Coronary artery (tissue), 2 donors: ENCODE data around the gene MAPK8IP1.

Source experiments
- DNase-seq: peaks from one replicate; pipeline ENCODE4 v3.0.0-alpha.2; 2017; ENCODE audit warnings: low spot score
- H3K27ac ChIP-seq, 2 donors: fragments of 200-600 bp; sonication (generic); one replicate each; pipeline ENCODE4 v1.5.1; 2016 to 2019
- H3K4me3 ChIP-seq: fragments of 200-600 bp; sonication (generic); 2 replicates; pipeline ENCODE4 v1.5.1; 2016; ENCODE audit warnings: mild to moderate bottlenecking, moderate library complexity
- CTCF ChIP-seq: fragments of 200-600 bp; sonication (generic); IDR thresholded peaks from one replicate; pipeline ENCODE4 v1.5.1; 2019; ENCODE audit warnings: antibody characterized with exemption

The MAPK8IP1 gene

GRCh38 chr11:45859661-45860140 is 25.8 kb upstream of the MAPK8IP1 start:
- peak overlapping the region; percentile 27 for H3K4me3 ChIP-seq
- TF ChIP-seq CTCF: no peak
- peak overlapping the region; percentile 75 to 88 for H3K27ac ChIP-seq
- peak; percentile 95 for DNase-seq

- Histone ChIP-seq H3K27ac (peak overlapping the region; percentile 75 to 88), H3K4me3 (no peak overlapping the region)
- no peak for TF ChIP-seq CTCF
- no peak for DNase-seq
Measured at GRCh38 chr11:45860348-45860747, 25.1 kb upstream of the MAPK8IP1 start.

GRCh38 chr11:45860764-45861510 is 24.5 kb upstream of the MAPK8IP1 start:
- DNase-seq: no peak

GRCh38 chr11:45864041-45864440 is 21.4 kb upstream of the MAPK8IP1 start:
- Histone ChIP-seq H3K4me3 (no peak overlapping the region), H3K27ac (no peak overlapping the region)
- no peak for TF ChIP-seq CTCF
- DNase-seq: no peak

More at GRCh38 chr11:45860764-45861510, 24.5 kb upstream of the MAPK8IP1 start:
- peak overlapping the region; percentile 75 to 88 for H3K27ac ChIP-seq
- no peak overlapping the region for H3K4me3 ChIP-seq
- TF ChIP-seq CTCF: no peak

- peak; percentile 57 for DNase-seq
- Histone ChIP-seq H3K27ac (no peak overlapping the region), H3K4me3 (no peak overlapping the region)
- TF ChIP-seq CTCF: no peak
Measured at GRCh38 chr11:45869551-45869950, 15.9 kb upstream of the MAPK8IP1 start.

GRCh38 chr11:45870706-45871105 is 14.7 kb upstream of the MAPK8IP1 start:
- no peak overlapping the region for H3K4me3 ChIP-seq
- no peak for DNase-seq
- no peak overlapping the region for H3K27ac ChIP-seq
- TF ChIP-seq CTCF: no peak

- TF ChIP-seq CTCF: no peak
- no peak for DNase-seq
- H3K4me3 ChIP-seq: no peak overlapping the region
- H3K27ac ChIP-seq: no peak overlapping the region
Measured at GRCh38 chr11:45871638-45872037, 13.8 kb upstream of the MAPK8IP1 start.
